ENCODE results near the gene PLOD3.

The PLOD3 gene

DNA sequence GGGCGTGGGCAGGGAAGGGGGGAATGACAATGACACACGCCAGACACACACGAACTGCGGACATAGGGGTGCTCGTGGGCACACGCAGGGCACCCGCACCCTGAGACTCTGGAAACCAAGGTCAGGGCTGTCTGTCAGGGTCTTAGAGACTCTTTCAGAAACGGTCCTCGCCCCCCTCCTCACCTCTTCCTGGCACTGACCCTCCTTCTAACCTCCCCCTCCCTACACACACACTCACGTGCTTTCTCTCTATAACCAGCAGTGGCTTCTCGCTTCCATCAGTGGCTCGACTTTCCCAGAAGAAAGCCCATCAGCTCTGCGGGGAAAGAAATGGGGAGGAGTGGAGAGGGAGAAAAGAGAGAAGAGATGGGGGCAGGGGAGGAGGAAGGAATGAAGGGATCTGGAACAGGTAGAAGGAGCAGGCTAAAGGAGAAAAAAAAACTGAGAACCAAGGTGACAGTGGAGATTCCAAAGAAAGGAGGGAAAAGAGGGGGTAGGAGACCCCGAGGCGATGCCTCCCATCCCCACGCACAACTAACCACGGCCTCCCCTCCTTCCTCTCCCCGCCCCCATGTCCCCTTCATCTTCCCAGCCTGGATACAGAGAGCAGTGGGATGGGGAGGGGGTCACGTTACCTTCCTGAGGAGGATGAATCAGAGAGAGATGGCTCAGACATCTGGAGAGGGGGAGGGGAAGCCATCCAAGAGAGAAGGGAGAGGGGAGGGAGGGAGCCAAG lies 50.3 kb downstream of the PLOD3 start:
- in situ Hi-C loops (cut with MboI; ENCODE audit: low sequenced_read_pairs), result no loop called here

DNA sequence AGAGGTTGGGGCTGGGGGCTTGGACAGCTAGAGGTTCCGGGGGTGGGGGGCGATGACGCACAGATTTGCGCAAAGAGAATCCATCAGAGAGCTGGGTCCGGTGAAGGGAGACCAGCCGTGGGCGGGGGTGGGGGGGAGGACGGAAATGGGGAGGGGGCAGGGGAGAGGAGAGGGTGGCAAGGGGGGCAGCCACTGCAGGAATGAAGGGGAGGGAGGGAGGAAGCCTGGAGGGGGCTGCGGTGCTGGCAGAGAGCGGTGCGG lies 50.8 kb downstream of the PLOD3 start:
- in situ Hi-C loops (cut with MboI; ENCODE audit: low sequenced_read_pairs), result no loop called here

DNA sequence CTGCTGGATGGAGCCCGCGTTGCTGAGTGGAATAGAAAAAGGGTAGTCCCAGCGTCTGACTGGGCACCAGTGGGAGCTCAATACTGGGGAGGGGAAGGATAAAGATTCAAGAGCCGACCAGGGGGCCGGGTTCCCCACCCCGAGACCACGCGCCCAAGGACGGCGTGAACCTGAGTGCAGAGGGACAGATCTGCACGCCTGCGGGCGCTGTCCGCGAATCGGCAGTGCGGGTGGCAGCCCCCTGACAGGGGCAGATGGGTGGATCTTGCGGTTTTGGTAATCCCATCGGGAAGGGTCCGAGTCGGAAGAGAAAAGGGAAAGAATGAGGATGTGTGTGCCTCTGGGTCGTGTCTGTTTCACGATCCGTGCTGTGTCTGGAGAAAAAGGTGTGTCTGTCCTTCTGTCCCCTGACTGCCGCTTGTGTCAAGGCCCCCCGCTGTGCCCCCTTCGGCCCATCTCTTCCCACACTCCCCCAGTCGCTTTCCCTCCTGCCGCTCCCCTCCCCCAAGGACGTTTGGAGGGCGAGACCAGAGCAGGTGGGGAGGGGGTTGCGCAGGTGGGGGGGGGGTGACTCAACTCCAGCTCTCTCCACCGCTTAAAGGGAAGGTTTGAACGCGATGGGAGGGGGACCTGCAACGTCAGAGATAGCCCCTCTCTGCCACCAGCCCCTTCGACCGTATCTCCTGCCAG lies 51.3 kb downstream of the PLOD3 start:
- in situ Hi-C loops (cut with MboI; ENCODE audit: low sequenced_read_pairs), result no loop called here

DNA sequence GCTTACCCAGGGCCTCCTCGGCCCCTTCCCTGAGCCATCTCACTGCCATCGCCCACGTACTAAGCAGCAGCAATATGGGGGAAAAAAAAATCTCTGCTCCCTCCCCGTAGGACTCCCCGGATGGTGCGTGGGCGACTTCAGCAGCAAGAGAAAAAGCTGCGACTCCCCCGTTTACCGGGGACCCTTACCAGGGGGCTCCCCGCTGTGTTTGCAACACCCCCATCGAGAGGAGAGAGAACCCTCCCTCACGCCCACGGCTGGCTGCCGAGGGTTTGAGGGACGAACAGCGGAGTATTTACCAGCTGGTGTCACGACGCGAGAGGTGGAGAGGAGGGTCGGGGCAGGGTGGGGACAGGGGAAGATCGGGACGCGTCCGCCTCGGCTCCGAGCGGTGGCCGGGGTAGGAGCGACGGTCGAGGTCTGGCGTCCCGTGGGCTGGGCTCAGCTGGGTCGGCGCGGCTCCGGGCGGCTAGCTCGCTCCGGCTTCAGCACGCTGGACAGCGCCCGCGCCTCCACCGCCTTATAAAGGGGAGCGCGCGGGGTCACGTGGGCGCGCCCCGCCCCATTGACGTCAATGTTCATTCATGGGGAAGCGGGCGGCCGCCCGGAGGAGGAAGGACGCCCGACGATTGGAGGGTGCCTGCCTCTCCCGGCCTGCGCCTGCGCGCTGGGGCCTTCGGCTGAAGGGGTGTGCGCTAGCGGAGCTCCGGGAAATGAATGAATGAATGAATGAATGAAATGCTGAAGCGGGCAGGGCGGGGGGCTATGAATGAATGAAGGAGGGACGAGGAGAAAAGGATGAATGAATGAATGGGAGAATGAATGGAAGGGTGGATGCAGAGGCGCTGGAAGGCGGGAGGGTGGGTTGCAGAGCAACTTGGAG lies 52.1 kb downstream of the PLOD3 start, which contains the start of gene VGF:
VGF (minus strand) TSS at position 495 of the 883 bp plus-strand sequence. CDS start 726 bp downstream, outside the sequence.
- in situ Hi-C loops (cut with MboI; ENCODE audit: low sequenced_read_pairs), result no loop called here

DNA sequence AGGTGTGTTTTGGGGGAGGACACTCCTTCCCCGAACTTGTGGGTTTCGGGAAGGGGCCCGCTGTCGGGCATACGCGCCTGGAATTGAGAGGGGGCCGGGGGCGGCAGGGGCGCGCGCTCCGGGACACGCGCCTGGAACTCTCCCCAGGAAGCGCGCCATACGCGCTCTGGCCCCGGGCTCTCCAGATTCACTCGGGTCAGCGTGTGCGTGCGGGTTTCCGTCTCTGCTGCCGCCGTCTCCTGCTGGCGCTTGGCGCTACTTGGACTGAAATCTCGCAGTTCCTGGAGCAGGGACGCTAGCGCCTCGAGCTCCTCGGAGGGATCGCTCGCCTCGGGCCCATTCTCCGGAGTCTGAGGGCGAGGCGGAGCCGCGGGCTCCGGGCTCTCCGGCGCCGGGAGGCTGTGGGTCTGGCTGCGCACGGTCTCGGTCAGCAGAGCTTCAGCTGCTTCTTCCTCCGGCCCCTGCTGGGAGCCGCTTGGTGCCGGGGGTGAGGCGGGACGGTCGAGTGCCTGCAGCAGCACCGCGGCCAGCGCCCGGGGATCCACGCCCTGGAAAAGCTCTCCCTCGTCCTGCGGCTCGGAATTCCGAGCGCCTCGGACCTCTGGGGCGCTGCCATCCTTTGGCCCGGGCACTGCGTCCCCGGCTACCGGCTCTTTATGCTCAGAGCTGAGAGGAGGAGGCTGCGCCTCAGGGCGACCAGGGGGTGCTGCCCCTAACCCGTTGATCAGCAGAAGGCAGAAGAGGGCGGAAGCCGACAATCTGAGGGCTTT lies 53.1 kb downstream of the PLOD3 start:
- in situ Hi-C loops (cut with MboI; ENCODE audit: low sequenced_read_pairs), result no loop called here

DNA sequence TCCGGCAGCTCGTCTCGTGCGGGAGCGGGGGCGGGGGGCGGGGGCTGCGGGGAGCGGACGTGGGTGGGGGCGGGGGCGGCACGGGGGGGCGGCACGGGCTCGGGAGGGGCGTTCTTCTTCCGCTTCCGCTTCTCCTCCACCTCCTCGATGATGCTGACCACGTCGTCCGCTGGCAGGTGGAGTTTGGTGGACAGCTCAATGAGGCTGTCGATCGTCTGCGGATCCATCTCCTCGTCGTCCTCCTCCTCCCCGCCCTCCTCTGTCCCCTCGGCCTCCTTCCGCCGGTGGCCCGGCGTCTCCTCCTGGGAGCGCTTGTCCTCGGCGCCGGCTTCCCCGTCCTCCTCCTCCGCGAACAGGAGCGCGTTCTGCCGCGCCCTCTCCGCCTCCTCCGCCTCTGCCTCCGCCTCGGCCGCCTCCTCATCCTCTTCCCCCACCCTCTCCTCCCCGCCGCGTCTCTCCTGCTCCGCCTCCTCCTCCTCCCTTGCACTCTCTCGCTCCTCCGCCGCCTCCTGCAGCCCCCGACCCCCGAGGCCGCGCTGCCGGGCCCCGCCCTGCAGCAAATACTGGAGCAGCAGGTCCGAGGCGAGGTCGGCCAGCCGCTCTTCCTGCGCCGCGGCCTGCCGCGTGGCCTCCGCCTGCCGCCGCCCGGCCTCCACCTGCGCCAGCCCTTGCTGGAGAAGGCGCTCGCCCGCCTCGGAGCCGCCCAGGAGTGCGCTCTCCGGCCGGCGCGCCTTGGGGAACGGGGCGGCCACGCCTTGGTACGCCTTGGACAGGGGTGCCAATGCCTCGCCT lies 53.9 kb downstream of the PLOD3 start:
- in situ Hi-C loops (cut with MboI; ENCODE audit: low sequenced_read_pairs), result no loop called here

DNA sequence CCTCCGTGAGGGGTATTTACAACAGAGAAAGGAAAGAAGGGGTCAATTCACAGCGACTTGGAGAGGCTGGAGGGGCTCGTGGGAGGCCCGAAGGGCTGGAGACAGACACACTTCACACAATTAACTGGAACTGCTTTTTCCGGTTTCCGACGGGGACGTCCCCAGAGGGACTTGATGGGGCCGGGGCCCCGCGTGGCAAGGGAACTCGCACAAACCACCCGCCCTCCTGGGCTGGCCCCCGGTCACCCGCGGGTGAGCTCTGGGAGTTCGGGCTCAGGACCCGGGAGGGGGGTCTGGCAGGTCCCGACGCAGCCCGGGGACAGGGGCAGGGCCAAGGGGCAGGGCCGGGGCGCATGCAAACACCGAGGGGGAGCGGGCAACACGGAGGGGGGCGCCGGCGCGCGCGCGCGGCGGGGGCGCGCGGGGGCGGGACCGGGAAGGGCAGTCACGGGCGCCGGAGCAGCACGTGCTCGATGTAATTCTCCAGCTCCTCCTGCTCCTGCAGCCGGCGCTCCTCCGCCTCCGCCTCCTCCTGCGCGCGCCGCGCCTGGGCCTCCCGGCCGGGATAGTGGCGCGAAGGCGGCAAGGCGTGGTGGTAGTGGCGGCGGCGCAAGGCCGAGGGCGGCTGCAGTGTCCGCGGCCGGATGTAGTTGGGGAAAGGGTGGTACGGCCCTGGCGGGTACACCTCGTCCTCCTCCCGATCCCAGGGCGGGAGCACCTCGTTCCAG lies 54.7 kb downstream of the PLOD3 start:
- in situ Hi-C loops (cut with MboI; ENCODE audit: low sequenced_read_pairs), result no loop called here

DNA sequence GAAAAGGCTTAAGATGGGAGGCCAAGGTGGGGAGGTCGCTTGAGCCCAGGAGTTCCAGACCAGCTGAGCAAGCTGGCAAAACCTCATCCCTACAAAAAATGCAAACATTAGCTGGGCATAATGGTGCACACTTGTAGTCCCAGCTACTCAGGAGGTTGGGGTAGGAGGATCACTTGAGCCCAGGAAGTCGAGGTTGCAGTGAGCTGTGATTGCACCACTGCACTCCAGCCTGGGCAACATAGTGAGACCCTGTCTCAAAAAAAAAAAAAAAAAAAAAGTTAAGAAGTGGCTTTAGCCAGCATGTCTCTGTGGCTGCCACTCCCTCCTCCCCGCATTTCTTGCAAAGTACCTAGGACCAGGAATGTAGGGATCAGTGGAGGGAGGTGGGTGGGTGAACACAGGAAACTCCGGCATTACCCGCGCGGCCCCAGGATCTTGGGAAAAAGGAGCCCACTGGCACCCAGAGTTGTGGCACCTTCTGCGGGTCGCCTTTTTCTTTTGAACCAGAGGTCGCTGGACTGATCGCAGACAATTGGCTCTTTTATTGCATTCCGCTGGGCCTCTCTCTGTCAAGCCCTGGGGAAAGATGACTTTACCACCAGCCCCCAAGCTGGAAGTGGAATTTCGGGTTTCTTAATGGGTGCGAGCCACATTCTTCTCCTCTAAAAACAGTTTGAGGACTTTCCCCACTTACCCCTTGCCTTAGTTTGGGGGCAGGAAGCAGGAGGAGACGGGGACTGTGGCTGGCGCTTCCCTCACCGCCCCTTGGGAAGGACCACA lies 55.5 kb downstream of the PLOD3 start:
- in situ Hi-C loops (cut with MboI; ENCODE audit: low sequenced_read_pairs), result no loop called here

DNA sequence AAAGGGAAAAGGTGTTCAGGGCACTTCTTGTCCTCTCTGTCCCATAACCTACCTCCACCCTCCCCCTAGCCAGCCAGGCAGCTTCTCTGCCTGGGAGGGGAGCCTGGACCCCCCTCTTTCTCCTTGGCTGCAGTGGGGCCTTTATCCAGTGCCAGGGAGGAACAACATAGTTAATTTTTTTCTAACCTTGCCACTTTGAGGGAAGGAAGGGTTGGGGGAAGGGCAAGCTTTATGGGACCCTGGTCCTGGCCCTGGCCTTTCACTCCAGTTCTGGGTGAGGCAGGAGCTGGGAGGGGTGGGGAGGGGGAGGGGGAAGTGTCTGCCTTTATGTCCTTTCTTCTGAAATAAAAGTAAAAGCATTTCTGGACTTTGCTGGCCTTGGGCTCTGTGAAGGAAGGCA lies 56.5 kb downstream of the PLOD3 start:
- in situ Hi-C loops (cut with MboI; ENCODE audit: low sequenced_read_pairs), result no loop called here

- in situ Hi-C loops (cut with MboI; ENCODE audit: low sequenced_read_pairs), result no loop called here
Measured at GRCh38 chr7:101159696-101160674, 57.4 kb downstream of the PLOD3 start.

GRCh38 chr7:101156866-101157589 lies 60.4 kb downstream of the PLOD3 start:
- in situ Hi-C loops (cut with MboI; ENCODE audit: low sequenced_read_pairs), result no loop called here

DNA sequence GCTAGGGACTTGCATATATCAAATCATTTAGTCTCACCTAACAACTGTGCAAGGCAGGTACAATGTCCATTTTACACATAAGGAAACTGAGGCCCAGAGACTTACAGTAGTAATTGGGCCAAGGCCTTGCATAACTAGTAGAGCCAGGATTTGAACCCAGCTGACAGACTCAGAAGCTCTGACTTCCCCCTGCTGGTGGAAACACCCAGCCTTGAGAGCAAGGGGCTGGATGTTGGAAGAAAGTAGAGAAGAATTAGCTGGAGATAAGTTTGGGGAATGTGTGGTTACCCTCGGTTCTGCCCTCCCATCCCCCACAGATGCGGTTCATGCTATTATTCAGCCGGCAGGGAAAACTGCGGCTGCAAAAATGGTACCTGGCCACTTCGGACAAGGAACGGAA lies 61.1 kb downstream of the PLOD3 start:
- in situ Hi-C loops (cut with MboI; ENCODE audit: low sequenced_read_pairs), result no loop called here

Measured in hTERT RPE-1 (cell line).